B cell (primary cell): ENCODE data around the gene CEP131. TPM values are rescaled to one million over a fixed set of nuclear protein-coding genes. Genes with fewer than 3 reads are reported as not detected.

Experiments used
- ATAC-seq: fragments of 200-7000 bp; cut with Tn5 transposase; one replicate; pipeline ENCODE4 v1.10.0; 2021; ENCODE audit warnings: low read depth, mild to moderate bottlenecking, moderate number of reproducible peaks, moderate library complexity
- CTCF ChIA-PET: fragments of 350-600 bp; sonication (Branson Sonifier 250); formaldehyde crosslinking; loops from one replicate; lab custom pipeline; 2021; ENCODE audit warnings: antibody characterized with exemption, inconsistent platforms; lab: Charles Lee
- POLR2A ChIA-PET: fragments of 350-600 bp; sonication (Branson Sonifier 250); formaldehyde crosslinking; loops from one replicate; lab custom pipeline; 2021; ENCODE audit warnings: antibody characterized with exemption; lab: Charles Lee
- DNase-seq: peaks from one replicate; pipeline ENCODE4 v3.0.0; 2013
- H2AFZ ChIP-seq: 2 replicates; pipeline ENCODE4 v1.6.1; 2012; ENCODE audit warnings: mild to moderate bottlenecking, low read depth, low read length; ENCODE audit not compliant: insufficient read depth, poor library complexity, severe bottlenecking
- H3K27ac ChIP-seq, 2 donors: 1 replicate in 1 of 2; 2 replicates in 1 of 2; pipeline ENCODE4 v1.5.1; 2012 to 2013; ENCODE audit warnings: low read length in 2 of 2, mild to moderate bottlenecking in 2 of 2, moderate library complexity in 1 of 2
- H3K27me3 ChIP-seq, 4 experiments: fragments of 200-600 bp in 1 of 4; sonication (generic) in 1 of 4; replicated peaks in 1 of 4; 1 replicate in 2 of 4; 2 replicates in 2 of 4; pipeline versions ENCODE4 v1.6.1 to v1.7.0; 2013 to 2016; ENCODE audit warnings: low read length in 3 of 4, mild to moderate bottlenecking in 2 of 4, mixed read lengths in 1 of 4, moderate library complexity in 1 of 4; ENCODE audit not compliant: insufficient read depth in 4 of 4, control insufficient read depth in 3 of 4; ENCODE audit errors: control extremely low read depth in 1 of 4
- H3K36me3 ChIP-seq, 2 experiments: replicated peaks in 1 of 2; 1 replicate in 1 of 2; 2 replicates in 1 of 2; pipeline versions ENCODE4 v1.6.1 to v1.7.1; 2013; ENCODE audit warnings: low read length in 1 of 2; ENCODE audit not compliant: insufficient read depth in 2 of 2, control insufficient read depth in 1 of 2; ENCODE audit errors: control extremely low read depth in 1 of 2, extremely low read depth in 1 of 2
- H3K4me1 ChIP-seq, 2 donors: fragments of 200-600 bp in 1 of 2; sonication (generic) in 1 of 2; 1 replicate in 1 of 2; 2 replicates in 1 of 2; pipeline versions ENCODE4 v1.5.1 to v1.6.1; 2013 to 2017; ENCODE audit warnings: low read length in 2 of 2; ENCODE audit not compliant: control insufficient read depth in 2 of 2, insufficient read depth in 2 of 2
- H3K4me2 ChIP-seq: replicated peaks from 2 replicates; pipeline ENCODE3; 2012; ENCODE audit warnings: mild to moderate bottlenecking, low read depth, low read length; ENCODE audit not compliant: poor library complexity, severe bottlenecking
- H3K4me3 ChIP-seq, 5 experiments: fragments of 200-600 bp in 1 of 5; sonication (generic) in 1 of 5; 1 replicate in 3 of 5; 2 replicates in 2 of 5; pipeline versions ENCODE4 v1.5.1 to v1.7.0; 2011 to 2016; ENCODE audit warnings: low read length in 4 of 5, mild to moderate bottlenecking in 4 of 5, low read depth in 2 of 5, control low read depth in 1 of 5, moderate library complexity in 1 of 5; ENCODE audit not compliant: insufficient read depth in 1 of 5; ENCODE audit errors: control extremely low read depth in 1 of 5, extremely low read depth in 1 of 5
- H3K79me2 ChIP-seq: fragments of 200-600 bp; sonication (generic); one replicate; pipeline ENCODE4 v1.6.0; 2016; ENCODE audit warnings: low read length; ENCODE audit not compliant: control insufficient read depth, insufficient read depth
- H3K9ac ChIP-seq: fragments of 200-600 bp; sonication (generic); 2 replicates; pipeline ENCODE4 v1.6.1; 2017; ENCODE audit warnings: mild to moderate bottlenecking, low read length, moderate library complexity
- H3K9me3 ChIP-seq, 3 donors: one replicate each; pipeline versions ENCODE4 v1.6.1 to v1.7.1; 2013; ENCODE audit warnings: low read length in 2 of 3; ENCODE audit not compliant: control insufficient read depth in 2 of 3, insufficient read depth in 1 of 3; ENCODE audit errors: control extremely low read depth in 1 of 3
- H4K20me1 ChIP-seq: 2 replicates; pipeline ENCODE4 v1.6.0; 2012; ENCODE audit warnings: mild to moderate bottlenecking, low read length; ENCODE audit not compliant: insufficient read depth, control insufficient read depth, poor library complexity, severe bottlenecking
- H3K27ac Mint-ChIP-seq: one replicate; pipeline ENCODE4 v1.8.0; 2021; ENCODE audit warnings: mixed read lengths
- H3K27me3 Mint-ChIP-seq: one replicate; pipeline ENCODE4 v1.8.0; 2021; ENCODE audit warnings: mixed read lengths
- H3K4me1 Mint-ChIP-seq: one replicate; pipeline ENCODE4 v1.8.0; 2021; ENCODE audit warnings: mixed read lengths
- H3K4me3 Mint-ChIP-seq: one replicate; pipeline ENCODE4 v1.8.0; 2021; ENCODE audit warnings: mixed read lengths
- H3K9me3 Mint-ChIP-seq: one replicate; pipeline ENCODE4 v1.8.0; 2022; ENCODE audit warnings: mixed read lengths; ENCODE audit not compliant: insufficient read depth
- EZH2 ChIP-seq: IDR thresholded peaks from 2 replicates; pipeline ENCODE4 v1.6.1; 2012; ENCODE audit warnings: borderline replicate concordance, low read depth, mild to moderate bottlenecking, moderate library complexity, low read length; ENCODE audit not compliant: insufficient read depth, poor library complexity, severe bottlenecking
- WGBS: methylation state at CpG from one replicate; pipeline ENCODE4 v1.1.5; 2013; ENCODE audit warnings: missing lambda C conversion rate; ENCODE audit not compliant: insufficient coverage; 5-methylcytosine and 5-hydroxymethylcytosine counted together
- intact Hi-C: fragments of 100-400 bp; cut with micrococcal nuclease; formaldehyde crosslinking; loops from one replicate; pipeline ENCODE4 v1.10.0; 2022
- polyA plus RNA-seq: library from polyadenylated mRNA; depleted of rRNA; stranded (reverse); fragments of >200 nt; gene quantifications from 2 replicates; pipeline ENCODE4 v1.2.3, GENCODE V29; 2012
- total RNA-seq, 2 donors: library from RNA; stranded (reverse); fragments of 120-200 nt in 1 of 2; gene quantifications; 1 replicate in 1 of 2; 2 replicates in 1 of 2; pipeline versions ENCODE4 v1.2.3 to v1.2.4, GENCODE V29; 2013 to 2022
- TF ChIP-seq, protein P1 (sequence below): fragments of 200-600 bp; IDR thresholded peaks from one replicate; pipeline ENCODE4 v1.8.0; 2022; ENCODE audit warnings: antibody characterized with exemption, mild to moderate bottlenecking

Gene CEP131
- total and polyA plus RNA-seq, 2 donors (not counting 1 experiment from before 2014, with no cell fraction given) = 18.8 to 25.5 TPM

DNA sequence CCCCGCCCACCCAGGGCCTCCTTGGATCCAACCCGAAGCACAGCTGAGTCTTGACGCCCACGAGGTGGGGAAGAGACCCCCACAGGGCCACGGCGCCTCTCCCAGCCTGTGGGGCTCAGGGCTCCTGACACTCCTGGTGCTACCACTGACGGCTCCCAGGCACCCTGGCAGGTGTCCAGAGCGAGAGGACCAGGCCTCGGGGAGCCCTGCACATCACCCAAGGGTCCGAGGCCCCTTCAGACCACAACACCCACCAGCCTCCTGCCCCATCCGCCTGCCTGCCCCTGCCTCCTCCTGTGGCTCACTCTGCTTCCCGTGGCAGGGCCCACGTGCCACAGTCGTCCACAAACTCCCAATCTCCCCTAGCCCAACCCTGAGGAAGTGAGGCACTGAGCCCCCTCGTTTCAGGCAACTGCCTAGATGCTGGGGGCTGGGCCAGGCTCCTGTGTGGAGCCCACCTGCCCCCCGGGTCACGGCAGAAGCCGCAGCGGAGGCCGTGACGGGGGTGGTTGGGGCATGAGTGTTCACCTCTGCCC, 28.5 kb downstream of the CEP131 start:
- intact Hi-C loops = no loop called here
- TF ChIP-seq, protein P1, sequence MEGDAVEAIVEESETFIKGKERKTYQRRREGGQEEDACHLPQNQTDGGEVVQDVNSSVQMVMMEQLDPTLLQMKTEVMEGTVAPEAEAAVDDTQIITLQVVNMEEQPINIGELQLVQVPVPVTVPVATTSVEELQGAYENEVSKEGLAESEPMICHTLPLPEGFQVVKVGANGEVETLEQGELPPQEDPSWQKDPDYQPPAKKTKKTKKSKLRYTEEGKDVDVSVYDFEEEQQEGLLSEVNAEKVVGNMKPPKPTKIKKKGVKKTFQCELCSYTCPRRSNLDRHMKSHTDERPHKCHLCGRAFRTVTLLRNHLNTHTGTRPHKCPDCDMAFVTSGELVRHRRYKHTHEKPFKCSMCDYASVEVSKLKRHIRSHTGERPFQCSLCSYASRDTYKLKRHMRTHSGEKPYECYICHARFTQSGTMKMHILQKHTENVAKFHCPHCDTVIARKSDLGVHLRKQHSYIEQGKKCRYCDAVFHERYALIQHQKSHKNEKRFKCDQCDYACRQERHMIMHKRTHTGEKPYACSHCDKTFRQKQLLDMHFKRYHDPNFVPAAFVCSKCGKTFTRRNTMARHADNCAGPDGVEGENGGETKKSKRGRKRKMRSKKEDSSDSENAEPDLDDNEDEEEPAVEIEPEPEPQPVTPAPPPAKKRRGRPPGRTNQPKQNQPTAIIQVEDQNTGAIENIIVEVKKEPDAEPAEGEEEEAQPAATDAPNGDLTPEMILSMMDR = no peak
- no peak for TF ChIP-seq EZH2
- Mint-ChIP-seq H3K9me3 (no peaks in the 10 kb centered on the region), H3K27ac (no peak overlapping the region), H3K4me3 (no peak overlapping the region), H3K4me1 (no peaks in the 10 kb centered on the region), H3K27me3 (no peaks in the 10 kb centered on the region)
- Histone ChIP-seq H3K4me3 (no peak overlapping the region), H3K4me1 (no peaks in the 10 kb centered on the region), H3K36me3 (peaks cover 0 to 11% of the 10 kb centered on the region in 2 experiments), H4K20me1 (no peaks in the 10 kb centered on the region), H3K4me2 (no peak overlapping the region), H3K9me3 (no peaks in the 10 kb centered on the region), H3K9ac (no peak overlapping the region), H3K27me3 (no peaks in the 10 kb centered on the region), H3K27ac (no peak overlapping the region), H2AFZ (no peak overlapping the region), H3K79me2 (no peaks in the 10 kb centered on the region)
- 96% methylated on average over 21 of the region's 21 CpGs for WGBS
- ChIA-PET CTCF (no interaction called here), POLR2A (no interaction called here)
- ATAC-seq (no peak), DNase-seq (no peak)

DNA sequence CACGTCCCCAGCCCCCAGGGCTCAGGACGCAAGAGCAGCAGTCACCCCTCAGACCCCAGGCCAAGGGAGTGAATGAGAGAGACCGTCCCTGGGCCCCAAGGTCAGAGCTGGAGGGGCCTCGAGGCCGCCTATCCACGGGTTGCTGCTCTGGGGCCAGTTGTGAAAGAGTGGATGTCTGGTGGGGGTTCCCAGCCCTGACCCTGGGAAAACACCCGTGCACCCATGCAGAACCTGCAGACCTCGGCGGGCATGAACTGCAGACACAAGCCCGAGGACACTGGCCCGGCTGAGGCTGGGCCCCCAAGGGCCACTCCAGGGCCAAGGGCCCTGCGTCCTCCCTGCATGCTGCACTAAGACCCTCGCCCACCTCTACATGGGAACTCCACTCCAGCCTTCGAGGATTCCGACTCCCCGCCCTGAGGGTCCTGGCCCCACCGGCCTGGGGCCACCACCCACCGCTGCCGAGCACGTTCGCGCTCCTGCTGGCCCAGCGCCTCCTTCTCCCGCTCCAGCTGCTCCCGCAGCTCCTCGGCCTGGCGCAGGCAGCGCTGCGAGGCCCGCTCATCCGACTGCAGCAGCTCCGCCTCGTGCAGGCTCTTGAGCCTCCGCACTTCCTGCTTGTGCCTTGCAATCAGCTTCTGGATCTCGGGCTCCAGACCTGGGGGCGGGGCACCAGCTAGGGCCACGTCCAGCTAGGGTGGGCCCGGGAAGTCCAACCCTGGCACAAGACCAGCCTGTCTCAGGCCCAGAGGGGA, 29.1 kb downstream of the CEP131 start:
- ChIA-PET POLR2A (no interaction called here), CTCF (no interaction called here)
- H3K4me1 ChIP-seq = no peaks in the 10 kb centered on the region
- Mint-ChIP-seq H3K27me3 (no peaks in the 10 kb centered on the region), H3K27ac (no peak overlapping the region), H3K4me3 (no peak overlapping the region), H3K4me1 (no peaks in the 10 kb centered on the region), H3K9me3 (no peaks in the 10 kb centered on the region)
- WGBS = 92% methylated on average over 38 of the region's 38 CpGs
- no peak overlapping the region for H3K4me3 ChIP-seq
- TF ChIP-seq, protein P1 = no peak
- no peak for TF ChIP-seq EZH2
- H3K36me3 ChIP-seq = peaks cover 0 to 11% of the 10 kb centered on the region in 2 experiments
- H4K20me1 ChIP-seq = no peaks in the 10 kb centered on the region
- intact Hi-C loops = no loop called here
- H2AFZ ChIP-seq = no peak overlapping the region
- DNase-seq (no peak), ATAC-seq (no peak)
- H3K79me2 ChIP-seq = no peaks in the 10 kb centered on the region
- H3K27me3 ChIP-seq = no peaks in the 10 kb centered on the region
- H3K27ac ChIP-seq = no peak overlapping the region
- H3K9me3 ChIP-seq = no peaks in the 10 kb centered on the region
- no peak overlapping the region for H3K9ac ChIP-seq
- H3K4me2 ChIP-seq = no peak overlapping the region
